H1 (cell line): ENCODE measurements around the gene RAB34. TPM values are rescaled to one million over a fixed set of nuclear protein-coding genes. Genes with fewer than 3 reads are reported as not detected.

ENCODE experiments used
- CBX8 ChIP-seq: fragments of 300-800, 300-1000 bp; sonication (generic); IDR thresholded peaks from 2 replicates; pipeline ENCODE4 v1.7.1; 2016; ENCODE audit warnings: low read depth, low read length, borderline replicate concordance
- EP300 ChIP-seq, 2 experiments: IDR thresholded peaks; 1 replicate in 1 of 2; 2 replicates in 1 of 2; pipeline ENCODE4 v1.6.1; 2011 to 2012; ENCODE audit warnings: low read depth in 2 of 2, low read length in 2 of 2, mild to moderate bottlenecking in 2 of 2, borderline replicate concordance in 1 of 2, inconsistent platforms in 1 of 2, moderate library complexity in 1 of 2
- EZH2 ChIP-seq: fragments of 200-600 bp; sonication (generic); IDR thresholded peaks from 2 replicates; pipeline ENCODE4 v1.7.1; 2012; ENCODE audit warnings: low read depth, mild to moderate bottlenecking, moderate library complexity, low read length, inconsistent platforms; ENCODE audit not compliant: severe bottlenecking
- JUN ChIP-seq: IDR thresholded peaks from 2 replicates; pipeline ENCODE4 v1.6.1; 2011; ENCODE audit warnings: low read depth, mild to moderate bottlenecking, improper control_type of control experiment, low read length
- TAF7 ChIP-seq: optimal IDR thresholded peaks from 2 replicates; pipeline ENCODE3; 2011; ENCODE audit warnings: low read depth, mild to moderate bottlenecking, inconsistent platforms, low read length, moderate library complexity, borderline replicate concordance
- USF2 ChIP-seq: IDR thresholded peaks from 2 replicates; pipeline ENCODE4 v1.6.1; 2011; ENCODE audit warnings: low read length, improper control_type of control experiment
- YY1 ChIP-seq: IDR thresholded peaks from 2 replicates; pipeline ENCODE4 v1.6.1; 2011; ENCODE audit warnings: low read depth, mild to moderate bottlenecking, low read length
- polyA plus RNA-seq, 7 experiments: library from polyadenylated mRNA; depleted of rRNA in 3 of 7; stranded (reverse) in 5 of 7; unstranded in 2 of 7; fragments of >200 nt in 5 of 7; fragments of 200-250 nt in 2 of 7; gene quantifications; 1 replicate in 5 of 7; 2 replicates in 1 of 7; 4 replicates in 1 of 7; pipeline versions ENCODE4 v1.2.1 to v1.2.3, GENCODE V29; 2011 to 2013; ENCODE audit warnings: missing spikeins in 2 of 7, mixed read lengths in 2 of 7
- total RNA-seq: library from RNA; stranded (reverse); fragmentation: NEBNext Ultra II Directional; extraction: Animal tissue kit (Norgen Biotek cat#: 25700); gene quantifications from 2 replicates; pipeline ENCODE4 v1.2.1, GENCODE V29; 2021

Gene RAB34
- total and polyA plus RNA-seq, 2 of the 8 experiments (the other 6 are each of a cell fraction or from before 2014, with no cell fraction given), result 237 to 305 TPM

DNA sequence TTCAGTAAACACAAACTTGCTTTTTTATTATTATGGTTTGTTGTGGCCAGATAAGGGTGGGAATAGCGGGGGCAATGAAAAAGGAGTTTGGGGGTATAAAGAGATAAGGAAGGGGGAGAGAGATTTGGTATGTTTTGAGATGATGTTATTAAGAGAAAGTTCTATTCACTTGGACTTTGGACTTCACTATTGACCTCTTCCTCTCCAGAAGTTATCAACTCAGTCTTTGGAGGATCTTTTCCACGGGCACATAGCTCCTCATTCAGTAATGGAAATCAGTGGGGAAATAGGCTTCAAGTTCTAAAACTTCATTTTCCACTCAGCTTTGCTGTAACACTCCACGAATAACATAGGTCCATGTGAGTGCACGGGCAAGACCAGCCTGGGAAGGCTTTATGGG is 29.2 kb downstream of the RAB34 start (continued):
- TF ChIP-seq USF2 (no peak), YY1 (no peak), EP300 (IDR thresholded peaks at IDR 0.05; ENCODE audit: borderline replicate concordance in 1 of 2, low read depth in 2 of 2, low read length in 2 of 2) (no peak), TAF7 (no peak), EZH2 (no peak), JUN (no peak), CBX8 (no peak)
- TF ChIP-seq, all 59 proteins: peak for 0
